HG03139 (cell line): ENCODE data around the gene SV2B.
"Not testable (repeated sequence)": the region's sequence is repeated elsewhere in the genome, so short reads cannot be mapped to it uniquely, and the experiment has no call there.

ENCODE experiments used
- ATAC-seq: cut with Tn5 transposase; IDR thresholded peaks from one replicate; pipeline ENCODE4 v1.9.1; 2021; ENCODE audit not compliant: unreplicated experiment

Gene SV2B, protein sequence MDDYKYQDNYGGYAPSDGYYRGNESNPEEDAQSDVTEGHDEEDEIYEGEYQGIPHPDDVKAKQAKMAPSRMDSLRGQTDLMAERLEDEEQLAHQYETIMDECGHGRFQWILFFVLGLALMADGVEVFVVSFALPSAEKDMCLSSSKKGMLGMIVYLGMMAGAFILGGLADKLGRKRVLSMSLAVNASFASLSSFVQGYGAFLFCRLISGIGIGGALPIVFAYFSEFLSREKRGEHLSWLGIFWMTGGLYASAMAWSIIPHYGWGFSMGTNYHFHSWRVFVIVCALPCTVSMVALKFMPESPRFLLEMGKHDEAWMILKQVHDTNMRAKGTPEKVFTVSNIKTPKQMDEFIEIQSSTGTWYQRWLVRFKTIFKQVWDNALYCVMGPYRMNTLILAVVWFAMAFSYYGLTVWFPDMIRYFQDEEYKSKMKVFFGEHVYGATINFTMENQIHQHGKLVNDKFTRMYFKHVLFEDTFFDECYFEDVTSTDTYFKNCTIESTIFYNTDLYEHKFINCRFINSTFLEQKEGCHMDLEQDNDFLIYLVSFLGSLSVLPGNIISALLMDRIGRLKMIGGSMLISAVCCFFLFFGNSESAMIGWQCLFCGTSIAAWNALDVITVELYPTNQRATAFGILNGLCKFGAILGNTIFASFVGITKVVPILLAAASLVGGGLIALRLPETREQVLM

DNA sequence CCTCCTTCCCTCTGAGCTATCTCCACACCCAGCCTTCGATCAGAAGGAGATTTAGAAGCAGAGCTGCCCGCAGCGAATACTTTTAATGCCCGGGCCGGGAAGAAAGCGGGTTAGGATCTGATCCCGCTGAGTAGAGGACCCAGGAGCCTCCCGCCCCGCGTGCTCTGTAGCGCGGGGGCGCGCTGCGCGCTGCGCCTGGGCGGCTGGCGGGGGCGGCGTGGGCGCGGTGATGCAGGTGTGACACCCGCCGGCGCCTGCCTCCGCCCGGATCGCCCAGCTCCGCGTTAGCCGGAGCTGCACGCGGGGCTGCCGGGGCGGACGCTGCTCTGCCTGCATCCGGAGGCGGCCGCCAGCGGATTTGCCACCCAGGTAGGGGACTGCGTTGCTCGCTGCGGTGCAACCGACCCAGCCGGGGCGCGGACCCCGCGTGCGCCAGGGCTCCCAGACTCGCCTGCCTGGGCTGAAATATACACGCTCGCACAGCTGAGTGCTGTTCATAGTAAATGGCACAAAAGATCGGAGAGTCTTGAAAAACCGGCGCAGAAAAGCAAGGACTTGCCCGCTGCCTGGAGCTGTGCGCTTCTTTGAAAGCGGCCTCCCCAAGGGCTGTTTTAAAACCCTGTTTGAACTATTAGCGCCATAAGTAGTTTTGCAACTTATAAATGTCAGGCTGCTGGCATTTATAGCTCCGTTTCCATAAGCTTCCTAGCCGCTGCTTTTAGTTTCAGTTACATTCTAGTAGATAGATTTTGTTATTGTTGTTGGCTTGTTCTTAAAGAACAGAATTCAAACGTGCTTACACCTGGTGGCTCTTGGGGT is at the start of gene SV2B:
Gene SV2B (plus strand): TSS at position 263 of the 819 bp plus-strand sequence. CDS start 126,007 bp downstream, outside the sequence.
- ATAC-seq = peak; percentile 69

DNA sequence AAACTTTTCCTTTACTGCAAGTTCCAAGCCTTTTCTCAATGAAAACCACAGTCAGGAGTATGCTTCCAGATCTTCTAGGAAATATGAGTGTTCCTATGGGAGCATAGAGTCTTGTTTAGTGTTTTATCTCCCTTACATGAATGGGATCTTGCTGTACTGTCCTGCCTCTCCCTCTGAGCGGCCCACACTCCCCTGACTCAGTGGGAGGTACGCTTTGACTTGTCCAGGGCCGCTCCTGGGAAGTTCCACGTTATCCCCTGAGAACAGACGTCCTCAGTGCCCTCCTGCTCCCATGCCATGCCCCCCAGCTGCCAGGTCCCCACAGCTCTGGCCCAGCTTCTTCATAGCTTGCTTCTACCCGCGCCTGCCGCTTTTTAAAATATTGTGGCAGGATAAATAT is 48.8 kb upstream of the SV2B start:
- no peak for ATAC-seq

DNA sequence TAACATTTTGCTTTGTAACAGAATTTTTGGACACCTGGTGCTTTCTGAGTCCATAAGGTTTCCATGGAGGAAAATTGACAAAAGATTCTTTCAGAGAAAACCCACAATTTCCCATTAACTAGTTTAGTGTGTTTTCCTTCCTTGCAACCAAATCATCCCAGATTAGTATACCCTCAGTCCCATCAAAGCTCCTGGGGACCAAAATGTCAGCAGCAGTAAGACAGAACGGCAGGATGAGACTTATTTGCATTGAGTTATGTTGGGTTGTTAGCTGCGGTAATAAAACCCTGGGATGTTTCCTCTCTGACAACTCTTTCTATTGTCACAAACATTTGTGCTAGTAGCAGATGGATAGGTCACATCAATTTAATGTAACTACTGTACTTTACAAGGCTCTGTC is 45.2 kb upstream of the SV2B start:
- no peak for ATAC-seq

DNA sequence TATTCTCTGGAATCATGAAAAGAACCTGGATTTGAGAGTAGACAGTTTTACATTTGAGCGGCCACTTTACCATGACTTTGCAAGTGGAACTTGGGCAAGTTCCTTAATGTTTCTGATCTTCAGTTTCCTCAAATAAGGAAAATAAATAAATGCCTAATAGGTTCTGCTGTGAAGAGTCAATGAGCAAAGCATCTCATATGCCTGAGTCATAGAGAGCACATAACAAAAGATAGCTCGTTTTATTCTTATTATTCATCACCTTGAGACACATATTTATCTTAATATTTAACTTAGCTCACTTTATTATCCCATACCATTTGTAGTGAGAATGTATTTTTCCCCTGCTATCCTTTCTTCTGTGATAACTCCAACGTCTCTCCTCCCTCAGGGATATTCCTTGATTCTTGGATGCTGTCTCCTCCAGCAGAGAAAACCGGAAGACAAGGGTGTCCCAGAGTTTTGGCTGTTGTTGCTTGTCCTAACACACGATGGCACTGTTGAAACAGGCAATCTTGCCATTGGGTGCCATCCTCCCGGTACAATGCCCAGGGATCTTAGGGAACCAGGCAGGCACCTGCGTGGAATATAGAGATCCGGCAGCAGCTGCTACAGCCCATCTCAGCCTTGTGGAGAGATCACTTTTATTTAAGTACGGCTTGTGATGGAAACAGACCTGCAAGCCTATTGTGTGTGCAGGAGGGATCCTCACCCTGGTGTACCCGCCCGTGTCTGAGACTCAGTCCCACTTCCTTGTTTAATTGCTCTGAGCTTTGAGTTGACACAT is 44.3 kb upstream of the SV2B start:
- no peak for ATAC-seq

DNA sequence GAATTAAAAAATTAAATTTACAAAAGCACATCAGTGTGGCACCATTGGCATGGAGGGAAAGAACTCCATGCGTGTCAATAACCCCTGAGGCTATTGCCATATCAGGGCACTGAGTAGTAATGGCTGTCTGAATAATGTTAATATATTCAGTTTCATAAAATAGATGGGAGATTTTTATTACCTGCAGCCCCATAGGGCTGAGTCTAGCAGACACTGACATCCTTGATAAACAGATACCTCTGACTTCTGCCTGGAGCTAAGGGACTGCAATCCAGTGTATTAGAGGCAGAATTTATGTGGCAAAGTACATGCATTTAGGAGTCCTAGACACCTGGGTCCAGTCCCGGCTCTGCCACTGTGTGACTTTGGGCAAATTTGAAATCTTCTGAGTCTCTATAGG is 38.8 kb upstream of the SV2B start:
- no peak for ATAC-seq

DNA sequence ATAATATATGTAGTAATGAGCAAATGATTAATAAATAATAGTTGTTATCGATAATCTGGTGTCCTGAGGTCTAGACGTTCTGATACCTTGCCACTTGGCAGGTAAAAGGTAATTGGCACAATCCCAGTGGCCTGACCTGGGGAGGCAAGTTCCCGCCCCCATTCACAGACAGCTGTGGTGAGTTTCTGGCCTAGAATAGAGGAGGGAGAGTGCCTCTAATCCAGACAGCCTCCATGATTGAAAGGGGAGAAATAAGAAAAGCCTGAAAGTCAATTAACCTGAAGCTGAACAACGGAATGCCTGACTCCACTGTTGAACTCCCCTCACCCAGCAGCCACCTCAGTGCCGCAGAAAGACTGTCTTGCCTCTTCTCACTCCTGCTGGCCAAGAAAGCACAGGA is 38.1 kb upstream of the SV2B start:
- ATAC-seq = no peak

DNA sequence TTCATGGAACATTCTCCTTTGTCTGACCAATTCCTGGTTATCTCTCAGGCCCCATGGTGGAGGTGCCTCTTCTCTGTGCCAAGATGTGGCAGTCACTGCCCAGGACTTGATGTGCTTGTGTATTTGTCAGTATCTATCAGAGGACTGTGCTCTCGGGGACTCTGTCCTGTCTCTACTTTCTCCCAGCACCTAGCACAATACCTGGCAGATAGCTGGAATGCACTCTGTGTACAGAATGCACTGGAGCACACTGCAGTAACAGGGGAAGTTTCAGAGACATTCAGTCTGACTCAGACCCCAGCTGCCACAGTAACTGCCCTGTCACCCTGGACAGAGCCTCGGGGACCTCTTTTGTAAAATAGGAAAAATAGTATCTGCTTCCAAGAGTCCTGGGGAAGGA is 34.6 kb upstream of the SV2B start:
- ATAC-seq = no peak

DNA sequence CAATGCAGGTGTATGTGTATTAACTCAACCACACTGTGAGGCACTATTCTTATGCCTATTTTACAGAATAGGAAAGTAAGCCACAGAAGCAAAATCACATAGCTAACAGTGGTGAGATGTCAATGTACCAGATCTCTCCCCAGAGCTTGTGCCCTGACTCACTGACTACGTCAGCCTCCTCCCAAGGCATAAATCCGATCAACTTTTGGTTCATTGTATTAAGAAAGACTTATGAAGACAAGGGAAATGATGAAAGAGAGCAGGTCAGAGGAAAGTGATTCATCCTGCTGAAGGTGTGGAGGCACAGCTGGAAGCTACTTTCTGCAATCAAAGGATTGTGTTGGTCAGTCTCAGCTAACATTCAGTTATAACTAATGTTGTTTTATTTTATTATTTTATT is 33.0 kb upstream of the SV2B start:
- no peak for ATAC-seq

DNA sequence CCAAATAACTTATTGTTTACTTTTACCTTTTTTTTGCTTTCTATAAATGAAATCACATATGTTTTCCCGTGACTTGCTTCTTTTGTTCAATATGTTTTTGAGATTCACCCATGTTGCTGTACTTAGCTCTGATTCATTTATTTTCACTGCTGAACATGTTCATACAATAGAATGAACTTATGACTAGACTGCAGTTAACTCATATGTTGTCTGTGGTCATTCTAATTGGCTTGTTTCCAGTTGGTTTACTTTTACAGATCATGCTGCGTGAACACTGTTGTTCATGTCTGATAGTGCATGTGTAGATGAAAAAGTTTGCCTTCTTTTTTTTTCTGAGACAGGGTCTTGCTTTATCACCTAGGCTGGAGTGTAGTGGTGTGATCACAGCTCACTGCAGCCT is 31.6 kb upstream of the SV2B start:
- ATAC-seq = no peak

DNA sequence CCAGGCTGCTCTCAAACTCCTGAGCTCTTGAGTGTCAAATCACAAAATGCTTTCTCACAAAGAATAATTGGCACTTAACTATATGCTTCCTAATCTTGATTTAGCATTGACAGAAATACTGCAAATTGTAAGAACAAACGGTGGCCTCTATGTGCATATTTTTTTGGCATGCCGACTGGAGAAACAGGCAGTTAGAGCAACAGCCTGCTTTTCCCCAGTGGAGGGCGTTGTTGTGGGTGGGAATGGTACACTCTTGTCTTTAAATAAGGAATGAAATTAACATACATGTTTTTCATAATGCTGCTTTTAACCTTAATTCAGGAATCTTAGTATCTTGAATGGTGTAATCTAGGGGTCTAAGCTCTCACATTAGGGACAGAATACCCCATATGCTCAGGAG is 31.1 kb upstream of the SV2B start:
- no peak for ATAC-seq

DNA sequence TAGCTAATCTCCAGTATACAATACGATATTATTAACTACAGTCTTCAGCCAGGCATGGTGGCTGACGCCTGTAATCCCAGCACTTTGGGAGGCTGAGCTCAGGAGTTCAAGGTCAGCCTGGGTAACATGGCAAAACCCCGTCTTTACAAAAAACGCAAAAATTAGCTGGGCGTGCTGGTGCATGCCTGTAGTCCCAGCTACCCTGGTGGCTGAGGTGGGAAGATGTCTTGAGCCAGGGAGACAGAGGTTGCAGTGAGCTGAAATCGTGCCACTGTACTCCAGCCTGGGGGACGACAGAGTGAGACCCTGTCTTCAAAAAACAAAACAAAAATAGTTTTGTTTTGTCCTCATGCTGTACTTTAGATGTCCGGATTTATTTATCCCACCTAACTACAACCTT is 29.2 kb upstream of the SV2B start:
- ATAC-seq = no peak

DNA sequence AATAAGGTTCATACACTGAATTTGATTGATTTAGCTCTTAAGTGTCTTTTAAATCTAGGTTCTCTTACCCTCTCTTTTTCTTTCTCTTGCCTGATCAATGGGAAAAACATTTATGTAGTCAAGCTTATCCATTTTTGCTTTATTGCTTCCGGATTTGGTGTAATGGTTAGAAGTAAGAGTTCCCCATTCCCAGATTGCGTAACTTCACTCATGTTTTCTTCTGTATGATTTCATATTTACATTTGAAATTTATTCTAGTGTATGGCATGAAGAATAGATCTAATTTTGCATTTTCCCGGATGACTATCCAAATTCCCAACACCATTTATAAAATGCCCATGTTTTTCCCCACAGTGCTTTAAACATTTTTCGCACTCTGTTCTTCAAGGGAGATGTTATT is 27.9 kb upstream of the SV2B start:
- ATAC-seq = no peak

DNA sequence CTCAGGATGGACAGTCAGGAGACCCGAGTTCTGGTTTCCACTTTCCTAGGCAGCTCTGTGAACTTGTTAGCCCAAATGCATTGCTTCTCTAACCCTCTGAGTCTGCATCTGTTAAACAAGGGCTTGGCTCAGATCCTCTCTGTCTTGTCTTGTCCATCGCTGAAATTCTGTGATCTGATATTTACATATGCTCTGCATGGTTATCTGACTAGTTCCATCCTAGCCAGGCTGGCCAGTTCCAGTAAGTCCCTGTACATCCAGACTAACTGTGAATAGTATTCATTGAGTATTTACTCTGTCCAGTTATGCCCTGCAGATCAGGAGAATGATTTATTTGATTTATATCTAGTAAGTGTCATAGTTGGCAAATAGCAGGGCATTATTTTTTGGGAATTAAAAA is 27.0 kb upstream of the SV2B start:
- no peak for ATAC-seq

DNA sequence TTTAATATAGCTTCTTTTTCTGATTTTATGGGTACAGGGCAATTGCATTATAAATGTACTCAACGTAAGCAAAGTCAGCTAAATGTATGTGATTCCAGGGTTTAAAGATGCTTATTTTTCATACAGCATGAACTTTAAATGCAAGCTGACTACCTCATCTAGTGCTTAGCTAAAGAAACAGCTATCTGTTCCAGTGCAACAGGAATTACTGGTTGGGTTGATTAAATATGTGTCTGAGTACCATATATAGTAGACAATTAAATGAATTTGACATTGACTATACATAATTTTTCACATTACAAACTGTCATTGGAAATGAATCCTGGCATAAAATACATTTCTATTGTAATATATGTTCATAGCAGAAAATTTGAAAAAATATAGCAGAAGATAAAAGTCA is 26.3 kb upstream of the SV2B start:
- ATAC-seq = no peak

DNA sequence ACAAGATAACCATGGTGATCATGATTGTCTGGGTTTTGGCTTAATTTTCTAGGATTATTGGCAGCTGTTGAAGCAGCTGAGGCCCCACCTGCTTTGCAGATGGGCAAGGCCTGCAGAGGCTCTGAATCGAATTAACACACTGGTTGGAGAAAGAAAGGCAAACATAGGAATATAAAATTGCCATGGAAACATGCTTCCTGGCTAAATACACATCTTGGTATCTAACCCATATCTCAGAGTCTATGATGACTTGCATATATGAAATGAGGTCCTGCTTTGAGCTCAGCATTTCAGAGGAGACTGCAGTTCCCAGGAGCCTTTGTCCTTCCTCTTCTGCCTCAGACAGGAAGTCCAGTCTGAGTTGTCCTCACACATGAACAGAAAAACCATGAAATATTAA is 24.3 kb upstream of the SV2B start:
- ATAC-seq = no peak

DNA sequence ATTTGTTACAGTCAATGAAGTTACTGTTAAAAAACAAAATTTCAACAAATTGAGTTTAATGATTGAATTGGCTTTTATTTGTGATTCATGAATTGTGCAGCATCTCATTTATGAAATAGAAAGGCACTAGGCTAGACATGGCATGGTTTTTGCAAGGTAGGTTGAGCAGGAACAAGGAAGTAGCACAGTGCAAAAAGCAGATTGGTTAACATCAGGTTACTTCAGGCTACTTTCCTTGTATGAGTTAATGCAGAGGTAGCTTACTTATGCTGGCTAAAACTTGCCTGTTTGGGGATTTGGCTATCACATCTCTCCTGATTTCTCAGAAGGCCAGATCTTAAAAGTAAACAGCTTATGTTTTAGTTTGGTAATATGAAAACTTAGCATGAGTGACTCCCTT is 23.0 kb upstream of the SV2B start:
- no peak for ATAC-seq

DNA sequence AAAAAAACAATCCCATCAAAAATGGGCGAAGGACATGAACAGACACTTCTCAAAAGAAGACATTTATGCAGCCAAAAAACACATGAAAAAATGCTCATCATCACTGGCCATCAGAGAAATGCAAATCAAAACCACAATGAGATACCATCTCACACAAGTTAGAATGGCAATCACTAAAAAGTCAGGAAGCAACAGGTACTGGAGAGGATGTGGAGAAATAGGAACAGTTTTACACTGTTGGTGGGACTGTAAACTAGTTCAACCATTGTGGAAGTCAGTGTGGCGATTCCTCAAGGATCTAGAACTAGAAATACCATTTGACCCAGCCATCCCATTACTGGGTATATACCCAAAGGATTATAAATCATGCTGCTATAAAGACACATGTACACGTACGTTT is 6.2 kb upstream of the SV2B start:
- ATAC-seq = not testable (repeated sequence)

DNA sequence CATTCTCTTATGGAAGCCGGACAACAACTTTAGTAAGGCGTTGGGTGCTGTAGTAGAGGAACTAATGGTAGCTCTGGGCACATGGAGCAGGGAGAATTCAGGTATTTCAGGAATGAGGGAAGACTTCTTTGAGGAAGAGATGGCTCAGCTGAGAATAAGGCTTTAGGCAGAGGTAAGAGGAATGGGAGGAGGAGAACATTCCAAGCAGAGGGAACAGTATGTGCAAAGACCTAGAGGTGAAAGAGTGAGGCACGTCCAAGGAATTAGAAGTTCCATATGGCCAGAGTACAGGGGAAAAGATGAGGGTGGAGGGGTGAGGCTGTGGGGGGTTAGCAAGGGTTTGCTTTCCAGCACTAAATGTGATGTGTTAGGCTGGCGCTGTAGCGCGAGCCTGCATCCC is 1.6 kb upstream of the SV2B start:
- ATAC-seq = no peak

DNA sequence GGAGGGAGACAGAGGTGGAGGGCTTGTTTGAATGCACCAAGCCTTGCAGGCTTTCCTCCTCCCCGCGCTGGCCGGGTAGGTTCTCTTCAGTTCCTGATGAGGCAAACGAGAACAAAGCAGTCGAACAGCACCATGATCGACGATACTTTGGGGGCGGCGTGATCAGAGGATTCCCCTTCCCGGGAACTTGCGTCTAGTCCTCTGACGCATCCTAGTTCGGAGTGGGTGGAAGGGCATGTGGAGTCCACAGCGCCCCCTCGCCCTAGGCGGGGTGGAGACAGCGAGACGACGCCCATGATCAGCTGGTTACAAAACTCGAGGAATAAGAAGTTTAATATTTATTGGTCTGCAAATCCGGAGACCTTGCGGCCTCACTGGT is 452 bp upstream of the SV2B start:
- peak; percentile 8 for ATAC-seq

DNA sequence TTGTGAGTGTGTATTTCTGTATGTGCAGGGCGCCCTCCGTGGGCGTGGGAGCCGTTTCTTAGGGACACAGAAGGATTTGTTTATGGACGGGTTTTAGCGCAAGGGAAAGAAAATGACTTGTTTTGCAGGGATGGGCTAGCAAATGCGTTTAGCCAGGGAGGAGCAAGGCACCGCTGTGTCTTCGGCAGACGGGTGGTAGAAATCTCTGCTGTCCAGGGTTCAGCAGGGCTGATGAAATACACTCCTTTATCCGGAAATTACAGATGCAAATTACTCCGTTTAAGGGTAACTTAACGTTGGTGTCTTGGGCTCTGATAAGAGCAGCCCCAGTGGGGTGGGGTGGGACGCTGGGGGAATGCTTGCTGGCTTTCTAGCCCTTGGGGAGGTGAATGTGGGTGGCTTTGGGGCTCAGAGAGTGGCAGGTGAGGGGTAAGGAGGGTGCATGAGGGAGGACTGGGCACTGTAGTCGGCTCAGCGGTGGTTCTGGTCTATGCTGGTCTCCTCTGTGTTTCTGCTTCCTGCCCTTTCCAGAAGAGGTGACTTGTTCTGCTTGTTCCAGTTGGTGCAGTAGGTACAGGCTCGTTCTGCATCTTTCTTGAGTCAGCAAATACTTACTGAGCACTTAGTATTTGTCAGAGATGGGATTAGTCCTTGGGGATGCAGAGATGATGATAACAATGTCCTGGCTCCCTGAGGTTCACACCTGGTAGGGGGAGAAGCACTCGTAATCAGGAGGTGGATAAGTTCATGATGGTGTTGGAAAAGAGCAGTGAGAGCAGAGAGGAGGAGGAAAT is 954 bp downstream of the SV2B start:
- no peak for ATAC-seq
